Mesodermal cell (in vitro differentiated cells): ENCODE measurements around the gene RBPJL.

Source experiments
- H3K27ac ChIP-seq: 2 replicates; pipeline ENCODE4 v1.7.0; 2013; ENCODE audit warnings: mild to moderate bottlenecking, low read depth, low read length, moderate library complexity; ENCODE audit not compliant: severe bottlenecking
- H3K36me3 ChIP-seq: 2 replicates; pipeline ENCODE4 v1.7.1; 2013; ENCODE audit warnings: mild to moderate bottlenecking, low read length, moderate library complexity; ENCODE audit not compliant: control insufficient read depth, insufficient read depth
- H3K4me1 ChIP-seq: one replicate; pipeline ENCODE4 v1.7.1; 2013; ENCODE audit warnings: mild to moderate bottlenecking, low read length; ENCODE audit not compliant: insufficient read depth, control insufficient read depth, poor library complexity, severe bottlenecking
- H3K4me3 ChIP-seq: 2 replicates; pipeline ENCODE4 v1.7.0; 2013; ENCODE audit warnings: low read length, control low read depth, mild to moderate bottlenecking; ENCODE audit not compliant: insufficient read depth, poor library complexity, severe bottlenecking; ENCODE audit errors: extremely low read depth
- H3K9me3 ChIP-seq: 2 replicates; pipeline ENCODE4 v1.7.1; 2013; ENCODE audit warnings: mild to moderate bottlenecking, low read length, moderate library complexity; ENCODE audit not compliant: control insufficient read depth
- WGBS, 2 experiments: methylation state at CpG; one replicate each; pipeline ENCODE4 v1.1.5; 2013; ENCODE audit warnings: missing lambda C conversion rate in 2 of 2; ENCODE audit not compliant: insufficient coverage in 2 of 2; 5-methylcytosine and 5-hydroxymethylcytosine counted together

Gene RBPJL

GRCh38 chr20:45275338-45275737, 31.3 kb upstream of the RBPJL start:
- WGBS, 2 experiments = 80% methylated on average over 1 of the region's 3 CpGs
- H3K36me3 ChIP-seq = no peaks in the 10 kb centered on the region
- no peak overlapping the region for H3K4me3 ChIP-seq
- no peaks in the 10 kb centered on the region for H3K9me3 ChIP-seq
- no peaks in the 10 kb centered on the region for H3K4me1 ChIP-seq
- H3K27ac ChIP-seq = no peak overlapping the region

GRCh38 chr20:45279992-45280391, 26.6 kb upstream of the RBPJL start:
- no peaks in the 10 kb centered on the region for H3K9me3 ChIP-seq
- WGBS, 2 experiments = 67 to 83% methylated on average over 1 of the region's 1 CpG
- no peaks in the 10 kb centered on the region for H3K4me1 ChIP-seq
- no peaks in the 10 kb centered on the region for H3K36me3 ChIP-seq
- no peak overlapping the region for H3K4me3 ChIP-seq
- H3K27ac ChIP-seq = no peak overlapping the region

GRCh38 chr20:45282700-45283550, 23.7 kb upstream of the RBPJL start:
- H3K4me1 ChIP-seq = no peaks in the 10 kb centered on the region
- H3K27ac ChIP-seq = no peak overlapping the region
- H3K4me3 ChIP-seq = no peak overlapping the region
- no peaks in the 10 kb centered on the region for H3K9me3 ChIP-seq
- WGBS, 2 experiments = 81 to 84% methylated on average over 3 to 4 of the region's 7 CpGs
- no peaks in the 10 kb centered on the region for H3K36me3 ChIP-seq

- Histone ChIP-seq H3K27ac (no peak overlapping the region), H3K9me3 (no peaks in the 10 kb centered on the region), H3K4me3 (no peak overlapping the region), H3K36me3 (no peaks in the 10 kb centered on the region), H3K4me1 (no peaks in the 10 kb centered on the region)
- WGBS, 2 experiments = 75 to 81% methylated on average over 2 to 3 of the region's 4 CpGs
Measured at GRCh38 chr20:45283551-45284057, 23.0 kb upstream of the RBPJL start.

GRCh38 chr20:45288376-45288775, 18.3 kb upstream of the RBPJL start:
- Histone ChIP-seq H3K36me3 (no peaks in the 10 kb centered on the region), H3K4me1 (peaks cover 4% of the 10 kb centered on the region), H3K4me3 (no peak overlapping the region), H3K27ac (no peak overlapping the region), H3K9me3 (no peaks in the 10 kb centered on the region)
- WGBS, 2 experiments = 89 to 97% methylated on average over 4 of the region's 4 CpGs

GRCh38 chr20:45288860-45289259, 17.8 kb upstream of the RBPJL start:
- peaks cover 4% of the 10 kb centered on the region for H3K4me1 ChIP-seq
- no peak overlapping the region for H3K4me3 ChIP-seq
- WGBS, 2 experiments = 80 to 100% methylated on average over 2 to 3 of the region's 5 CpGs
- H3K27ac ChIP-seq = no peak overlapping the region
- no peaks in the 10 kb centered on the region for H3K36me3 ChIP-seq
- H3K9me3 ChIP-seq = no peaks in the 10 kb centered on the region

GRCh38 chr20:45289942-45290676, 16.5 kb upstream of the RBPJL start:
- WGBS, 2 experiments = 87 to 90% methylated on average over 8 to 10 of the region's 13 CpGs
- peaks cover 4% of the 10 kb centered on the region for H3K4me1 ChIP-seq
- peaks cover 11% of the 10 kb centered on the region for H3K9me3 ChIP-seq
- no peak overlapping the region for H3K4me3 ChIP-seq
- no peaks in the 10 kb centered on the region for H3K36me3 ChIP-seq
- no peak overlapping the region for H3K27ac ChIP-seq

GRCh38 chr20:45290677-45291355, 15.8 kb upstream of the RBPJL start:
- Histone ChIP-seq H3K4me3 (no peak overlapping the region), H3K27ac (no peak overlapping the region), H3K9me3 (peaks cover 17% of the 10 kb centered on the region), H3K4me1 (peaks cover 4% of the 10 kb centered on the region), H3K36me3 (no peaks in the 10 kb centered on the region)
- WGBS, 2 experiments = 11 to 18% methylated on average over 6 to 8 of the region's 8 CpGs

- 94 to 100% methylated on average over 5 to 6 of the region's 9 CpGs for WGBS, 2 experiments
- Histone ChIP-seq H3K36me3 (no peaks in the 10 kb centered on the region), H3K9me3 (peaks cover 17% of the 10 kb centered on the region), H3K4me1 (peaks cover 4% of the 10 kb centered on the region), H3K27ac (no peak overlapping the region), H3K4me3 (no peak overlapping the region)
Measured at GRCh38 chr20:45291526-45291925, 15.1 kb upstream of the RBPJL start.

GRCh38 chr20:45292343-45292742, 14.3 kb upstream of the RBPJL start:
- Histone ChIP-seq H3K4me1 (peaks cover 4% of the 10 kb centered on the region), H3K27ac (peak overlapping the region; percentile 94), H3K4me3 (no peak overlapping the region), H3K9me3 (peaks cover 17% of the 10 kb centered on the region), H3K36me3 (no peaks in the 10 kb centered on the region)
- WGBS, 2 experiments = 92% methylated on average over 2 of the region's 2 CpGs; no CpG with 5 or more reads in 1 of the 2 experiments
